OCI-LY1 (cell line): ENCODE measurements around the gene MBNL2.

Experiments
- H2AFZ ChIP-seq: fragments of 200-600 bp; sonication (generic), shearing (Covaris generic); 2 replicates; pipeline ENCODE4 v1.6.0; 2014; ENCODE audit warnings: antibody characterized with exemption, mild to moderate bottlenecking, low read length
- H3F3A ChIP-seq: fragments of 200-600 bp; sonication (generic), shearing (Covaris generic); 2 replicates; pipeline ENCODE4 v1.6.0; 2014; ENCODE audit warnings: mild to moderate bottlenecking, antibody characterized with exemption, low read length, moderate library complexity; ENCODE audit not compliant: insufficient read depth
- H3K27ac ChIP-seq: fragments of 200-600 bp; sonication (generic); 2 replicates; pipeline ENCODE4 v1.5.1; 2014; ENCODE audit warnings: low read length, mixed run types, mild to moderate bottlenecking, low read depth; ENCODE audit not compliant: poor library complexity, severe bottlenecking
- H3K27me3 ChIP-seq: fragments of 200-600 bp; sonication (generic); 2 replicates; pipeline ENCODE4 v1.6.0; 2014; ENCODE audit warnings: antibody characterized with exemption, mild to moderate bottlenecking, low read length, moderate library complexity; ENCODE audit not compliant: insufficient read depth
- H3K36me3 ChIP-seq: fragments of 200-600 bp; sonication (generic); 2 replicates; pipeline ENCODE4 v1.6.1; 2014; ENCODE audit warnings: mild to moderate bottlenecking, antibody characterized with exemption, low read length, moderate library complexity, mixed read lengths; ENCODE audit not compliant: insufficient read depth
- H3K4me1 ChIP-seq: fragments of 200-600 bp; sonication (generic); 2 replicates; pipeline ENCODE4 v1.5.1; 2014; ENCODE audit warnings: mild to moderate bottlenecking, low read length, moderate library complexity; ENCODE audit not compliant: insufficient read depth, severe bottlenecking
- H3K4me2 ChIP-seq: fragments of 200-600 bp; sonication (generic), shearing (Covaris generic); 2 replicates; pipeline ENCODE4 v1.6.1; 2014; ENCODE audit warnings: low read length
- H3K4me3 ChIP-seq: fragments of 200-600 bp; sonication (generic); 2 replicates; pipeline ENCODE4 v1.5.1; 2014; ENCODE audit warnings: low read length, low read depth, mild to moderate bottlenecking, mixed read lengths; ENCODE audit not compliant: poor library complexity, severe bottlenecking
- H3K79me2 ChIP-seq: fragments of 200-600 bp; shearing (Covaris generic); 2 replicates; pipeline ENCODE4 v1.6.1; 2016; ENCODE audit warnings: mixed run types, low read length, mixed read lengths; ENCODE audit not compliant: insufficient read depth
- H3K9ac ChIP-seq: fragments of 200-600 bp; sonication (generic), shearing (Covaris generic); 2 replicates; pipeline ENCODE4 v1.6.1; 2014; ENCODE audit warnings: mild to moderate bottlenecking, low read length, mixed read lengths
- H3K9me2 ChIP-seq: fragments of 200-600 bp; sonication (generic), shearing (Covaris generic); 2 replicates; pipeline ENCODE4 v1.6.1; 2014; ENCODE audit warnings: low read depth, mild to moderate bottlenecking, low read length, mixed read lengths
- H3K9me3 ChIP-seq: fragments of 200-600 bp; shearing (Covaris generic); 2 replicates; pipeline ENCODE4 v1.6.1; 2014; ENCODE audit warnings: low read length, mixed read lengths
- H4K20me1 ChIP-seq: fragments of 200-600 bp; sonication (generic), shearing (Covaris generic); 2 replicates; pipeline ENCODE4 v1.6.0; 2016; ENCODE audit warnings: mild to moderate bottlenecking, low read length; ENCODE audit not compliant: insufficient read depth
- CTCF ChIP-seq: fragments of 200-600 bp; sonication (generic), shearing (Covaris generic); IDR thresholded peaks from 2 replicates; pipeline ENCODE4 v1.5.1; 2017; ENCODE audit warnings: mild to moderate bottlenecking, antibody characterized with exemption, low read length, moderate library complexity, mixed read lengths
- EZH2 ChIP-seq: fragments of 200-600 bp; sonication (generic), shearing (Covaris generic); IDR thresholded peaks from 2 replicates; pipeline ENCODE4 v1.8.0; 2017; ENCODE audit warnings: borderline replicate concordance, mixed run types, mild to moderate bottlenecking, antibody characterized with exemption, low read length, moderate library complexity, mixed read lengths

MBNL2 gene

DNA sequence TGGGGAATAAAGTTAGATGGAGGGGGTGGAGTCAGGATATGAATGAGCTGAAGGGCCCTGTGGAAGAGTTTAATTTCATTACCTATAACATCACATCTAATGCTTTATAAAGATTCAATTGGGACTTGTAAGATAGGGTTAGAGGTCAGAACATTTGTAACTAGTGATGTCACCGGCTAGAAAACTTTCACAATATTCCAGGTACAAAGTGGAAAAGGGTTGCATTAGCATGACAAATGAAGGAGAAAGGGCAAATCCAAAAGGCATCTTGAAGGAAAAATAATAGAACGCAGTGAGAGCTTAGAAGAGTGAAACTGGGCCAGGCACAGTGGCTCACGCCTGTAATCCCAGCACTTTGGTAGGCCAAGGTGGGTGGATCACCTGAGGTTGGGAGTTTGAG, 7.6 kb downstream of the MBNL2 start:
- H3K27ac ChIP-seq, result no peak overlapping the region
- TF ChIP-seq EZH2 (no peak), CTCF (no peak)
- H4K20me1 ChIP-seq, result no peaks in the 10 kb centered on the region
- H3K4me1 ChIP-seq, result peaks cover 30% of the 10 kb centered on the region
- no peaks in the 10 kb centered on the region for H3F3A ChIP-seq
- H2AFZ ChIP-seq, result no peak overlapping the region
- H3K9ac ChIP-seq, result no peak overlapping the region
- no peaks in the 10 kb centered on the region for H3K9me2 ChIP-seq
- peaks cover 6% of the 10 kb centered on the region; the same call in 1 of the 2 replicates for H3K36me3 ChIP-seq
- no peaks in the 10 kb centered on the region for H3K27me3 ChIP-seq
- no peak overlapping the region for H3K4me3 ChIP-seq
- peaks cover 50% of the 10 kb centered on the region for H3K79me2 ChIP-seq
- H3K4me2 ChIP-seq, result no peak overlapping the region
- H3K9me3 ChIP-seq, result no peaks in the 10 kb centered on the region

- H3K9ac ChIP-seq, result no peak overlapping the region
- H3F3A ChIP-seq, result no peaks in the 10 kb centered on the region
- H3K9me2 ChIP-seq, result no peaks in the 10 kb centered on the region
- no peak overlapping the region for H3K27ac ChIP-seq
- no peak overlapping the region for H2AFZ ChIP-seq
- H3K4me1 ChIP-seq, result peaks cover 15% of the 10 kb centered on the region
- no peak overlapping the region for H3K4me2 ChIP-seq
- no peaks in the 10 kb centered on the region for H3K27me3 ChIP-seq
- H3K36me3 ChIP-seq, result peaks cover 6% of the 10 kb centered on the region; the same call in 1 of the 2 replicates
- H3K79me2 ChIP-seq, result peaks cover 35% of the 10 kb centered on the region
- no peak overlapping the region for H3K4me3 ChIP-seq
- H3K9me3 ChIP-seq, result no peaks in the 10 kb centered on the region
- TF ChIP-seq EZH2 (no peak), CTCF (no peak)
- H4K20me1 ChIP-seq, result no peaks in the 10 kb centered on the region
These were observed 9.1 kb downstream of the MBNL2 start for GRCh38 chr13:97231118-97231828.

DNA sequence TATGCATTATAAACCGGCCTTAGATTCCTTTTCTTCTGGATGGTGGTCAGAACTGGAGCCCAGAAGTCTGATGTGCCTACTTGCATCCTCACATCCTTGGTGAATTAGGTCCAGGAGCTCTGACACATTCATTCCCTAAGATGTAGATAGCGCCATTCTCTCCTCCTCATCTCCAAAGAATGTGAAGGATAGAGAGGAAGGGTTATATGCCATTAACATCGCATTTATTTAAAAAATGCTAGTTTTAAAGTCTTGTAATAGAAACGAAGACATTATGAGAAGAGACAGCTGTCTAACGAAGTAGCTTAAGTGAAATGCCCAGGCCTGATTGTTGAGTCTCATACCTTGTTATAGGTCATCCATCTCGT, 9.7 kb downstream of the MBNL2 start:
- Histone ChIP-seq H3K4me3 (no peak overlapping the region), H3K4me2 (no peak overlapping the region), H4K20me1 (no peaks in the 10 kb centered on the region), H3K9me2 (no peaks in the 10 kb centered on the region), H3K27me3 (no peaks in the 10 kb centered on the region), H3K27ac (no peak overlapping the region), H3K79me2 (peaks cover 29% of the 10 kb centered on the region), H3K36me3 (peaks cover 6% of the 10 kb centered on the region; the same call in 1 of the 2 replicates), H3K9me3 (no peaks in the 10 kb centered on the region), H3K9ac (no peak overlapping the region), H3F3A (no peaks in the 10 kb centered on the region), H3K4me1 (peaks cover 9% of the 10 kb centered on the region), H2AFZ (no peak overlapping the region)
- no peak for TF ChIP-seq CTCF
- TF ChIP-seq EZH2, result no peak
